Common myeloid progenitor, CD34-positive (primary cell): ENCODE measurements around the gene KMT2D.
A peak's percentile ranks its signal among the peaks of the same experiment; 100 is the strongest.

Experiments used
- CTCF ChIA-PET: fragments of 350-600 bp; sonication (Branson Sonifier 250); formaldehyde crosslinking; loops from one replicate; lab custom pipeline; 2021; ENCODE audit warnings: antibody characterized with exemption; lab: Charles Lee
- POLR2A ChIA-PET: fragments of 350-600 bp; sonication (Branson Sonifier 250); formaldehyde crosslinking; loops from one replicate; lab custom pipeline; 2021; ENCODE audit warnings: antibody characterized with exemption; lab: Charles Lee
- DNase-seq, 3 donors: peaks; one replicate each; pipeline versions ENCODE4 v3.0.0 to v3.0.0-alpha.2; 2013
- H3K27ac ChIP-seq, 2 experiments: 1 replicate in 1 of 2; 2 replicates in 1 of 2; pipeline ENCODE4 v1.7.0; 2013; ENCODE audit warnings: inconsistent platforms in 2 of 2, low read length in 2 of 2, mild to moderate bottlenecking in 2 of 2, low read depth in 1 of 2, moderate library complexity in 1 of 2; ENCODE audit not compliant: severe bottlenecking in 2 of 2, insufficient read depth in 1 of 2, poor library complexity in 1 of 2
- H3K27me3 ChIP-seq, 5 experiments: replicated peaks in 2 of 5; 1 replicate in 3 of 5; 2 replicates in 2 of 5; pipeline versions ENCODE4 v1.6.1 to v1.7.0; 2013; ENCODE audit warnings: low read length in 4 of 5, mild to moderate bottlenecking in 2 of 5, moderate library complexity in 2 of 5, inconsistent platforms in 1 of 5; ENCODE audit not compliant: insufficient read depth in 5 of 5, control insufficient read depth in 4 of 5
- H3K36me3 ChIP-seq, 4 experiments: 1 replicate in 2 of 4; 2 replicates in 2 of 4; pipeline versions ENCODE4 v1.6.1 to v1.7.0; 2013; ENCODE audit warnings: low read length in 3 of 4, control low read depth in 1 of 4, mild to moderate bottlenecking in 1 of 4; ENCODE audit not compliant: control insufficient read depth in 4 of 4, insufficient read depth in 4 of 4
- H3K4me1 ChIP-seq, 4 experiments: 1 replicate in 3 of 4; 2 replicates in 1 of 4; pipeline versions ENCODE4 v1.6.1 to v1.7.1; 2013; ENCODE audit warnings: low read length in 3 of 4, mild to moderate bottlenecking in 3 of 4, control low read depth in 1 of 4, inconsistent platforms in 1 of 4, moderate library complexity in 1 of 4; ENCODE audit not compliant: control insufficient read depth in 4 of 4, insufficient read depth in 4 of 4; ENCODE audit errors: control extremely low read depth in 1 of 4
- H3K4me3 ChIP-seq, 7 experiments: 1 replicate in 4 of 7; 2 replicates in 3 of 7; pipeline versions ENCODE4 v1.5.1 to v1.7.0; 2013; ENCODE audit warnings: mild to moderate bottlenecking in 7 of 7, low read length in 6 of 7, moderate library complexity in 6 of 7, inconsistent platforms in 2 of 7, low read depth in 2 of 7, control low read depth in 1 of 7; ENCODE audit not compliant: insufficient read depth in 4 of 7, control insufficient read depth in 1 of 7; ENCODE audit errors: extremely low read depth in 1 of 7
- H3K9me3 ChIP-seq, 5 experiments: 1 replicate in 4 of 5; 2 replicates in 1 of 5; pipeline versions ENCODE4 v1.6.1 to v1.7.1; 2013; ENCODE audit warnings: low read length in 4 of 5, mild to moderate bottlenecking in 2 of 5, inconsistent platforms in 1 of 5, low read depth in 1 of 5, moderate library complexity in 1 of 5; ENCODE audit not compliant: control insufficient read depth in 4 of 5, insufficient read depth in 2 of 5; ENCODE audit errors: control extremely low read depth in 1 of 5
- WGBS: methylation state at CpG from one replicate; pipeline ENCODE4 v1.1.5; 2013; ENCODE audit not compliant: insufficient coverage; 5-methylcytosine and 5-hydroxymethylcytosine counted together

KMT2D gene

GRCh38 chr12:49021292-49021915, 39.2 kb downstream of the KMT2D start:
- peaks cover 7 to 33% (median 28%) of the 10 kb centered on the region in 4 experiments for H3K4me1 ChIP-seq
- no peaks in the 10 kb centered on the region for H3K27me3 ChIP-seq
- no peak for DNase-seq
- peak overlapping the region; percentile 15 to 63 for H3K27ac ChIP-seq
- peaks cover 17 to 56% (median 41%) of the 10 kb centered on the region in 4 experiments for H3K36me3 ChIP-seq
- no peaks in the 10 kb centered on the region for H3K9me3 ChIP-seq
- POLR2A ChIA-PET: interaction anchor here (6.0 kb wide), 1 partner anchor 22 kb away, joined by 104 read pairs; the partner anchor contains the start of gene DDN
- CTCF ChIA-PET: interaction anchor here (1.2 to 8.6 kb wide), 9 partner anchors 10 to 87 kb away, joined by 3 to 148 read pairs (median 9); partner anchors contain the start of gene DDN
- H3K4me3 ChIP-seq: no peak overlapping the region
- 90% methylated on average over 8 of the region's 11 CpGs for WGBS

- H3K4me1 ChIP-seq: peaks cover 7 to 33% (median 28%) of the 10 kb centered on the region in 4 experiments
- no CpG with 5 or more reads among the region's 6 CpGs for WGBS
- DNase-seq: no peak
- H3K36me3 ChIP-seq: peaks cover 16 to 46% (median 34%) of the 10 kb centered on the region in 4 experiments
- CTCF ChIA-PET: interaction anchor here (0.6 to 8.6 kb wide), 19 partner anchors 8 to 127 kb away, joined by 3 to 148 read pairs (median 7); partner anchors contain the start of gene DDN
- peak overlapping the region; percentile 36 to 63 for H3K27ac ChIP-seq
- POLR2A ChIA-PET: interaction anchor here (0.8 to 6.0 kb wide), 5 partner anchors 8 to 38 kb away, joined by 3 to 104 read pairs (median 4); partner anchors contain the start of gene DDN
- H3K27me3 ChIP-seq: no peaks in the 10 kb centered on the region
- no peak overlapping the region for H3K4me3 ChIP-seq
- H3K9me3 ChIP-seq: no peaks in the 10 kb centered on the region
These were observed 40.2 kb downstream of the KMT2D start for GRCh38 chr12:49020441-49020840.

GRCh38 chr12:49019443-49020324, 40.9 kb downstream of the KMT2D start:
- DNase-seq: peak; percentile 77 to 86 (median 85)
- Histone ChIP-seq H3K9me3 (no peaks in the 10 kb centered on the region), H3K36me3 (peaks cover 8 to 39% (median 28%) of the 10 kb centered on the region in 4 experiments), H3K4me3 (peak overlapping the region in 5 of 7 experiments; percentile 30 to 97 (median 89)), H3K27me3 (no peaks in the 10 kb centered on the region), H3K4me1 (peaks cover 7 to 33% (median 28%) of the 10 kb centered on the region in 4 experiments), H3K27ac (peak overlapping the region; percentile 97 to 98)
- ChIA-PET CTCF (interaction anchor here (0.6 to 8.6 kb wide), 22 partner anchors 8 to 125 kb away, joined by 3 to 148 read pairs (median 6); partner anchors contain the start of gene DDN), POLR2A (interaction anchor here (0.6 to 6.0 kb wide), 7 partner anchors 9 to 39 kb away, joined by 3 to 104 read pairs (median 4); partner anchors contain the start of gene DDN)
- WGBS: 38% methylated on average over 2 of the region's 10 CpGs

- H3K4me1 ChIP-seq: peaks cover 7 to 33% (median 28%) of the 10 kb centered on the region in 4 experiments
- WGBS: no CpG with 5 or more reads among the region's 8 CpGs
- peak overlapping the region in 6 of 7 experiments; percentile 62 to 97 (median 88) for H3K4me3 ChIP-seq
- POLR2A ChIA-PET: interaction anchor here (0.6 to 6.0 kb wide), 5 partner anchors 10 to 27 kb away, joined by 3 to 104 read pairs (median 4); partner anchors contain the start of gene DDN
- H3K27me3 ChIP-seq: no peaks in the 10 kb centered on the region
- CTCF ChIA-PET: interaction anchor here (0.7 to 8.6 kb wide), 13 partner anchors 10 to 96 kb away, joined by 3 to 148 read pairs (median 9); partner anchors contain the start of gene DDN
- H3K9me3 ChIP-seq: no peaks in the 10 kb centered on the region
- peaks cover 8 to 33% (median 25%) of the 10 kb centered on the region in 4 experiments for H3K36me3 ChIP-seq
- peak overlapping the region; percentile 97 to 98 for H3K27ac ChIP-seq
- DNase-seq: no peak
These were observed 41.5 kb downstream of the KMT2D start for GRCh38 chr12:49019120-49019430.

- peaks cover 7 to 33% (median 28%) of the 10 kb centered on the region in 4 experiments for H3K4me1 ChIP-seq
- H3K27ac ChIP-seq: peak within 1 kb of the TSS; percentile 97 to 98
- peaks cover 8 to 27% (median 20%) of the 10 kb centered on the region in 4 experiments for H3K36me3 ChIP-seq
- POLR2A ChIA-PET: interaction anchor here (0.6 to 6.0 kb wide), 6 partner anchors 9 to 249 kb away, joined by 3 to 104 read pairs (median 4); partner anchors contain the start of gene DDN
- CTCF ChIA-PET: interaction anchor here (1.2 to 11.0 kb wide), 9 partner anchors 9 to 41 kb away, joined by 4 to 271 read pairs (median 16); partner anchors contain the start of genes DDN and WNT1
- peak within 1 kb of the TSS; percentile 83 to 97 (median 89) for H3K4me3 ChIP-seq
- under 1% methylated on average over 41 of the region's 59 CpGs for WGBS
- no peaks in the 10 kb centered on the region for H3K27me3 ChIP-seq
- DNase-seq: peak; percentile 100
- H3K9me3 ChIP-seq: no peaks in the 10 kb centered on the region
These were observed 42.1 kb downstream of the KMT2D start, which contains the start of gene PRKAG1 for GRCh38 chr12:49018261-49019119. PRKAG1 (minus strand) TSS chr12:49018776; CDS start chr12:49018740, 36 bp downstream.
